ENCODE results near the gene FAM135A.
"Not testable (repeated sequence)": the region's sequence is repeated elsewhere in the genome, so short reads cannot be mapped to it uniquely, and the experiment has no call there.

FAM135A gene

GRCh38 chr6:70470016-70470415, 56.7 kb downstream of the FAM135A start:
- DNase-seq, result no peak

GRCh38 chr6:70470510-70470909, 57.2 kb downstream of the FAM135A start:
- DNase-seq, result not testable (repeated sequence)

GRCh38 chr6:70474751-70475150, 61.4 kb downstream of the FAM135A start:
- peak; percentile 8 for DNase-seq

GRCh38 chr6:70479236-70479635, 65.9 kb downstream of the FAM135A start:
- DNase-seq, result peak; percentile 52

GRCh38 chr6:70486638-70487037, 73.3 kb downstream of the FAM135A start:
- DNase-seq, result not testable (repeated sequence)

- no peak for DNase-seq
Measured at GRCh38 chr6:70489364-70489763, 76.1 kb downstream of the FAM135A start.

- DNase-seq, result no peak
Measured at GRCh38 chr6:70494833-70495232, 81.5 kb downstream of the FAM135A start.

- not testable (repeated sequence) for DNase-seq
Measured at GRCh38 chr6:70495790-70496189, 82.5 kb downstream of the FAM135A start.

GRCh38 chr6:70502484-70502883, 89.2 kb downstream of the FAM135A start:
- DNase-seq, result no peak

- DNase-seq, result no peak
Measured at GRCh38 chr6:70503813-70504465, 90.6 kb downstream of the FAM135A start.

GRCh38 chr6:70506321-70506720, 93.0 kb downstream of the FAM135A start:
- no peak for DNase-seq

- no peak for DNase-seq
Measured at GRCh38 chr6:70507161-70507560, 93.9 kb downstream of the FAM135A start.

- peak; percentile 3 for DNase-seq
Measured at GRCh38 chr6:70508953-70509352, 95.6 kb downstream of the FAM135A start.

GRCh38 chr6:70510600-70510999, 97.3 kb downstream of the FAM135A start:
- DNase-seq, result no peak

- no peak for DNase-seq
Measured at GRCh38 chr6:70518723-70519122, 105.4 kb downstream of the FAM135A start.

- peak; percentile 1 for DNase-seq
Measured at GRCh38 chr6:70520575-70520974, 107.3 kb downstream of the FAM135A start.

- DNase-seq, result peak; percentile 2
Measured at GRCh38 chr6:70524721-70525286, 111.5 kb downstream of the FAM135A start.

GRCh38 chr6:70527071-70527737, 113.9 kb downstream of the FAM135A start:
- peak; percentile 46 for DNase-seq

- DNase-seq, result no peak
Measured at GRCh38 chr6:70530023-70530422, 116.7 kb downstream of the FAM135A start.

- DNase-seq, result no peak
Measured at GRCh38 chr6:70531133-70531532, 117.8 kb downstream of the FAM135A start.

- DNase-seq, result no peak
Measured at GRCh38 chr6:70537266-70537665, 124.0 kb downstream of the FAM135A start.

GRCh38 chr6:70538376-70538775, 125.1 kb downstream of the FAM135A start:
- DNase-seq, result no peak

- no peak for DNase-seq
Measured at GRCh38 chr6:70547313-70547712, 134.0 kb downstream of the FAM135A start.

- DNase-seq, result no peak
Measured at GRCh38 chr6:70547905-70548304, 134.6 kb downstream of the FAM135A start.
